ENCODE data around the gene LCN12. TPM values are rescaled to one million over a fixed set of nuclear protein-coding genes. Genes with fewer than 3 reads are reported as not detected.

Gene LCN12
- total RNA-seq, 1 donor from 2014 or later, result 16.2 TPM

DNA sequence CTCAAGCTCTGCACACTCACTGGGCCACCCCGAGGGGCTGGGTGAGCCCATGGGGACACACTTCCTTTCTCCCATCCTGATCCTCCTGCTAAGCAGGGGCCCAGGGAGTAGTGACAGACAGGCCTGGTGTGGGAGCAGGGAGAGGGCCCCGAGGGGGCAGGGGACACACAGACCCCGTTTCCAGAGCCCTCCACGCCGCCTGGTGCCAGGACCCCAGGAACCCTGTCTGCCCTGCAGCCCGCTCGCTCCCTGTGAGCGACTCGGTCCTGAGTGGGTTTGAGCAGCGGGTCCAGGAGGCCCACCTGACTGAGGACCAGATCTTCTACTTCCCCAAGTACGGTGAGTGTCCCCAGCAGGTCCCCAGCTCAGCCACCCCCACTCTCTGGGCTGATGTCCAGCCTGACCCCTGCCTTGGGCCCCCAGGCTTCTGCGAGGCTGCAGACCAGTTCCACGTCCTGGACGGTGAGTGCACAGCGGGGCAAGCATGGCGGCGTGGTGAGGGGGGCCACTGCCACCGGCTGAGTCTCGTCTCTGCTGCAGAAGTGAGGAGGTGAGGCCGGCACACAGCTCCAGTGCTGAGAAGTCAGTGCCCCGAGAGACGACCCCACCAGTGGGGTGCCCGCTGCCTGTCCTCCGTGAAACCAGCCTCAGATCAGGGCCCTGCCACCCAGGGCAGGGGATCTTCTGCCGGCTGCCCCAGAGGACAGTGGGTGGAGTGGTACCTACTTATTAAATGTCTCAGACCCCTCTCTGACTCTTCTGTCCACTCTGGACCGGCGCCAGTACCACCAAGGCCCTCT lies 5.6 kb upstream of the LCN12 start:
- H3K27me3 Mint-ChIP-seq, result no peaks in the 10 kb centered on the region
- TF ChIP-seq CTCF (IDR thresholded peaks at IDR 0.05; ENCODE audit: unreplicated experiment), result no peak
- no peak overlapping the region for H3K27ac Mint-ChIP-seq
- H3K9me3 Mint-ChIP-seq (ENCODE audit: low read depth), result no peaks in the 10 kb centered on the region
- no peak for DNase-seq (ENCODE audit: low spot score, unreplicated experiment)
- no peak overlapping the region for H3K4me3 Mint-ChIP-seq (ENCODE audit: low read depth)
- H3K36me3 Mint-ChIP-seq (ENCODE audit: insufficient read depth), result no peaks in the 10 kb centered on the region
- H3K4me1 Mint-ChIP-seq (ENCODE audit: low read depth), result peaks cover 2% of the 10 kb centered on the region

GRCh38 chr9:136947028-136947891 lies 4.8 kb upstream of the LCN12 start:
- TF ChIP-seq CTCF (IDR thresholded peaks at IDR 0.05; ENCODE audit: unreplicated experiment), result no peak
- Mint-ChIP-seq H3K27me3 (no peaks in the 10 kb centered on the region), H3K4me3 (ENCODE audit: low read depth) (no peak overlapping the region), H3K9me3 (ENCODE audit: low read depth) (no peaks in the 10 kb centered on the region), H3K27ac (no peak overlapping the region), H3K4me1 (ENCODE audit: low read depth) (peaks cover 2% of the 10 kb centered on the region), H3K36me3 (ENCODE audit: insufficient read depth) (no peaks in the 10 kb centered on the region)
- no peak for DNase-seq (ENCODE audit: low spot score, unreplicated experiment)

DNA sequence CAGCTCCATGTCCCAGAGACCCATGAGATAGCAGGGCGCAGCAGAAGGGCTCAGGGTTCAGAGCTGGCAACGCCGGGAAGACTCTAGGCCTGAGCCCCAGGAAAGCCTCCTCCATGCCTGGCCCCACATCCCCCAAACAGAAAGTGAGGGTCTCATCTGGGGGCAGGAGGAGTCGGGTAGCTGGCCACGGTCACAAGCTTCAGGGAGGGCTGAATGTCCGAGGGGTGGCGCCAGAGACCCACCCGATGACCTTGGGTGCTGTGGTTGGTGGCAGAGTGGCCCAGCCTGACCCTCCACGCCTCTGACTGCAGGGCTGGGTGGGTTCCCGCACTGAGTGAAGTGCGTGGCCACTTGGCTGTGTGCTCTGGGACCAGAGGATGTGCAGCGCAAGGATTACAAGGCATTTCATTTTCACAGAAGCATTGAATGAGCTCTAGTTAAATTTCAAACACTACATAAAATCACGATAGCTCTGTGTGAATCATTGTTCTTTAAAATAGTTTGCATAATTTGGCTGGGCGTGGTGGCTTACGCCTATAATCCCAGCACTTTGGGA lies 4.0 kb upstream of the LCN12 start:
- no peaks in the 10 kb centered on the region for H3K36me3 Mint-ChIP-seq (ENCODE audit: insufficient read depth)
- H3K27ac Mint-ChIP-seq, result peak overlapping the region; percentile 69
- H3K27me3 Mint-ChIP-seq, result no peaks in the 10 kb centered on the region
- H3K4me1 Mint-ChIP-seq (ENCODE audit: low read depth), result peaks cover 2% of the 10 kb centered on the region
- H3K4me3 Mint-ChIP-seq (ENCODE audit: low read depth), result peak overlapping the region; percentile 59
- peak; percentile 53 for TF ChIP-seq CTCF (IDR thresholded peaks at IDR 0.05; ENCODE audit: unreplicated experiment)
- H3K9me3 Mint-ChIP-seq (ENCODE audit: low read depth), result no peaks in the 10 kb centered on the region
- DNase-seq (ENCODE audit: low spot score, unreplicated experiment), result no peak

DNA sequence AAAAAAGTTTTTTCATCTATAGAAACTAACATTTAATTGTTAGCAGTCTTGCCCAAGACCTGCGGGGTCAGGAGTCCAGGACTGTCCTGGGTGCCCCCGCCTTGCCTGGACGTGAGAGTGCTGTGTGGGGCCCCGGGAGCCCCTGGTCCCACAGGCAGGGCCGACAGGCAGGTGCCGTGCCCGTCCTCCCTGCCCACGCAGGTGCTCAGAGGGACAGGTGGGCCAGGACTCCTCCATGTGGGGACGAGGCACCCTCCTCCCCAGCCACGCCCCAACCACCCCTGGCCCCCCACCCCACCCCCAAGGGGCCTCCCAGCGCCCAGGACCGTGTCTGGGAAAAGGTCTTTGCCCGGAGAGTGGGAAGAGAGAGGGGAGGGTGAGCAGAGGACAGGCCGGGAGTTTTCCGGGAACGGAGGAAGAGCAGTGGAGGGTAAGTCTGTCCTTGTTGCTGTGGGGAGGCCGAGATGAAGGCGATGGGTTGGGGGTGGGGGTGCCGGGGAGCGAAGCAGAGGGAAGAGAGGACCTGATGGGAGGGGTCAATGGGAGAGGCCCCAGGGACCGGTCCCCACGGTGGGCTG lies 2.7 kb upstream of the LCN12 start:
- peaks cover 2% of the 10 kb centered on the region for H3K4me1 Mint-ChIP-seq (ENCODE audit: low read depth)
- no peak for TF ChIP-seq CTCF (IDR thresholded peaks at IDR 0.05; ENCODE audit: unreplicated experiment)
- no peak for DNase-seq (ENCODE audit: low spot score, unreplicated experiment)
- no peaks in the 10 kb centered on the region for H3K36me3 Mint-ChIP-seq (ENCODE audit: insufficient read depth)
- peak overlapping the region; percentile 56 for H3K27ac Mint-ChIP-seq
- H3K27me3 Mint-ChIP-seq, result no peaks in the 10 kb centered on the region
- H3K4me3 Mint-ChIP-seq (ENCODE audit: low read depth), result peak overlapping the region; percentile 78
- H3K9me3 Mint-ChIP-seq (ENCODE audit: low read depth), result no peaks in the 10 kb centered on the region

Measured in progenitor cell of endocrine pancreas (in vitro differentiated cells).